ENCODE measurements around the gene KANK4.

The KANK4 gene

DNA sequence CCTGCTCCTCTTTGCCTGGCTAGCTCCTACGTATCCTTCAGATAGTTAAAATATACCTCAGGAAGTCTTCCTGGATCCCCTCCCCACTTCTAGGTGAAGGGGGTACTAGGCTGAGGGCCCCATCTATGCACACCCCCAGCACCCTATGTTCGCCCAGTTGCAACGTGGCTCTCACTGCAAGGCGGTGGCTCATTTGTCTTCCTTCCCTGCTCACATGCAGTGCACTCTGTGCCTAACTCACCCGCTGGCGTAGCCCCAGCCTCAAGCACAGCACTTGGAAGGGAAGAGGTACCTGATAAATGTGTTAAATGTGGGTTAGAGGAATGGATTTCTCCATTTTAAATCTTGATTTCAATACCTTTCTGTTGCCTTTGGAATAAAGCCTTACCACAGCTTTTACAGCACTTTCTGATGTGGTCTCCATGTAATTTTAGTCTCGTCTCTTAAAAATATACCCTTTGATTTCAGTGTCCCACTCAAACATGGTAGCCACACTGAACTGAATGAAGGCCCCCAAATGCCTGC lies 85.2 kb downstream of the KANK4 start:
- TF ChIP-seq CSDC2 (CRISPR knock-in tag; IDR thresholded peaks at IDR 0.05), result no peak
- TF ChIP-seq, protein P1, sequence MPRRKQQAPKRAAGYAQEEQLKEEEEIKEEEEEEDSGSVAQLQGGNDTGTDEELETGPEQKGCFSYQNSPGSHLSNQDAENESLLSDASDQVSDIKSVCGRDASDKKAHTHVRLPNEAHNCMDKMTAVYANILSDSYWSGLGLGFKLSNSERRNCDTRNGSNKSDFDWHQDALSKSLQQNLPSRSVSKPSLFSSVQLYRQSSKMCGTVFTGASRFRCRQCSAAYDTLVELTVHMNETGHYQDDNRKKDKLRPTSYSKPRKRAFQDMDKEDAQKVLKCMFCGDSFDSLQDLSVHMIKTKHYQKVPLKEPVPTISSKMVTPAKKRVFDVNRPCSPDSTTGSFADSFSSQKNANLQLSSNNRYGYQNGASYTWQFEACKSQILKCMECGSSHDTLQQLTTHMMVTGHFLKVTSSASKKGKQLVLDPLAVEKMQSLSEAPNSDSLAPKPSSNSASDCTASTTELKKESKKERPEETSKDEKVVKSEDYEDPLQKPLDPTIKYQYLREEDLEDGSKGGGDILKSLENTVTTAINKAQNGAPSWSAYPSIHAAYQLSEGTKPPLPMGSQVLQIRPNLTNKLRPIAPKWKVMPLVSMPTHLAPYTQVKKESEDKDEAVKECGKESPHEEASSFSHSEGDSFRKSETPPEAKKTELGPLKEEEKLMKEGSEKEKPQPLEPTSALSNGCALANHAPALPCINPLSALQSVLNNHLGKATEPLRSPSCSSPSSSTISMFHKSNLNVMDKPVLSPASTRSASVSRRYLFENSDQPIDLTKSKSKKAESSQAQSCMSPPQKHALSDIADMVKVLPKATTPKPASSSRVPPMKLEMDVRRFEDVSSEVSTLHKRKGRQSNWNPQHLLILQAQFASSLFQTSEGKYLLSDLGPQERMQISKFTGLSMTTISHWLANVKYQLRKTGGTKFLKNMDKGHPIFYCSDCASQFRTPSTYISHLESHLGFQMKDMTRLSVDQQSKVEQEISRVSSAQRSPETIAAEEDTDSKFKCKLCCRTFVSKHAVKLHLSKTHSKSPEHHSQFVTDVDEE (CRISPR knock-in tag; IDR thresholded peaks at IDR 0.05), result no peak
- TF ChIP-seq TOX (CRISPR knock-in tag; IDR thresholded peaks at IDR 0.05; ENCODE audit: borderline replicate concordance), result no peak
- TF ChIP-seq ARNTL (CRISPR knock-in tag; IDR thresholded peaks at IDR 0.05; ENCODE audit: borderline replicate concordance, low read depth), result no peak
- TF ChIP-seq ISL1 (CRISPR knock-in tag; IDR thresholded peaks at IDR 0.05), result no peak
- TF ChIP-seq SNAI2 (CRISPR knock-in tag; IDR thresholded peaks at IDR 0.05), result no peak
- TF ChIP-seq, protein P2, sequence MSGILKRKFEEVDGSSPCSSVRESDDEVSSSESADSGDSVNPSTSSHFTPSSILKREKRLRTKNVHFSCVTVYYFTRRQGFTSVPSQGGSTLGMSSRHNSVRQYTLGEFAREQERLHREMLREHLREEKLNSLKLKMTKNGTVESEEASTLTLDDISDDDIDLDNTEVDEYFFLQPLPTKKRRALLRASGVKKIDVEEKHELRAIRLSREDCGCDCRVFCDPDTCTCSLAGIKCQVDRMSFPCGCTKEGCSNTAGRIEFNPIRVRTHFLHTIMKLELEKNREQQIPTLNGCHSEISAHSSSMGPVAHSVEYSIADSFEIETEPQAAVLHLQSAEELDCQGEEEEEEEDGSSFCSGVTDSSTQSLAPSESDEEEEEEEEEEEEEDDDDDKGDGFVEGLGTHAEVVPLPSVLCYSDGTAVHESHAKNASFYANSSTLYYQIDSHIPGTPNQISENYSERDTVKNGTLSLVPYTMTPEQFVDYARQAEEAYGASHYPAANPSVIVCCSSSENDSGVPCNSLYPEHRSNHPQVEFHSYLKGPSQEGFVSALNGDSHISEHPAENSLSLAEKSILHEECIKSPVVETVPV (CRISPR knock-in tag; IDR thresholded peaks at IDR 0.05), result no peak
- TF ChIP-seq, protein P3, sequence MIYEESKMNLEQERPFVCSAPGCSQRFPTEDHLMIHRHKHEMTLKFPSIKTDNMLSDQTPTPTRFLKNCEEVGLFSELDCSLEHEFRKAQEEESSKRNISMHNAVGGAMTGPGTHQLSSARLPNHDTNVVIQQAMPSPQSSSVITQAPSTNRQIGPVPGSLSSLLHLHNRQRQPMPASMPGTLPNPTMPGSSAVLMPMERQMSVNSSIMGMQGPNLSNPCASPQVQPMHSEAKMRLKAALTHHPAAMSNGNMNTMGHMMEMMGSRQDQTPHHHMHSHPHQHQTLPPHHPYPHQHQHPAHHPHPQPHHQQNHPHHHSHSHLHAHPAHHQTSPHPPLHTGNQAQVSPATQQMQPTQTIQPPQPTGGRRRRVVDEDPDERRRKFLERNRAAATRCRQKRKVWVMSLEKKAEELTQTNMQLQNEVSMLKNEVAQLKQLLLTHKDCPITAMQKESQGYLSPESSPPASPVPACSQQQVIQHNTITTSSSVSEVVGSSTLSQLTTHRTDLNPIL (CRISPR knock-in tag; IDR thresholded peaks at IDR 0.05; ENCODE audit: low read depth), result no peak
- ATAC-seq, result no peak

DNA sequence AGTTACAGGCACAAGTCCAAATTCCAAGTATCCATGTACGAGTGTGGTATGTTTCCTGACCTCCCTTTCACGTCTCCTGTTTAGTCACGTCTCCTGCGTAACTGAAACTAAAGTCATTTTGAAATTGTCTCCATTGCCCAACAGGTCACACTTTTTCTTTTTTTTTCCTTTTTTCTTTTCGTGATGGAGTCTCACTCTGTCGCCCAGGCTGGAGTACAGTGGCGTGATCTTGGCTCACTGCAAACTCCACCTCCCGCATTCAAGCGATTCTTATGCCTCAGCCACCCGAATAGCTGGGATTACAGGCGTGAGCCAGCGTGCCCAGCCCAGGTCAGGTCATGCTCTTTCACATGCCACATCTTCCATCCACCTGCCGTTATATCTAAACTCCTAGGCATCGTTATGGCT lies 86.4 kb downstream of the KANK4 start:
- no peak for ATAC-seq
- TF ChIP-seq ARNTL (CRISPR knock-in tag; IDR thresholded peaks at IDR 0.05; ENCODE audit: borderline replicate concordance, low read depth) (no peak), ZNF8 (CRISPR knock-in tag; IDR thresholded peaks at IDR 0.05) (no peak), CSDC2 (CRISPR knock-in tag; IDR thresholded peaks at IDR 0.05) (no peak), ZC3H10 (CRISPR knock-in tag; IDR thresholded peaks at IDR 0.05) (no peak), RARB (CRISPR knock-in tag; IDR thresholded peaks at IDR 0.05) (no peak), SNAI2 (CRISPR knock-in tag; IDR thresholded peaks at IDR 0.05) (no peak), ZNF565 (CRISPR knock-in tag; conservative IDR thresholded peaks at IDR 0.05; ENCODE audit: low read depth) (no peak), TOX (CRISPR knock-in tag; IDR thresholded peaks at IDR 0.05; ENCODE audit: borderline replicate concordance) (no peak), ESRRG (CRISPR knock-in tag; IDR thresholded peaks at IDR 0.05) (no peak), ZFP30 (CRISPR knock-in tag; IDR thresholded peaks at IDR 0.05) (no peak), ZNF70 (CRISPR knock-in tag; IDR thresholded peaks at IDR 0.05) (no peak), OSR1 (CRISPR knock-in tag; IDR thresholded peaks at IDR 0.05) (no peak), BACH2 (CRISPR knock-in tag; IDR thresholded peaks at IDR 0.05; ENCODE audit: borderline replicate concordance) (no peak)
- TF ChIP-seq, protein P1 (CRISPR knock-in tag; IDR thresholded peaks at IDR 0.05), result no peak
- TF ChIP-seq, protein P3 (CRISPR knock-in tag; IDR thresholded peaks at IDR 0.05; ENCODE audit: low read depth), result no peak
- TF ChIP-seq, protein P2 (CRISPR knock-in tag; IDR thresholded peaks at IDR 0.05), result no peak
- TF ChIP-seq, protein P4, sequence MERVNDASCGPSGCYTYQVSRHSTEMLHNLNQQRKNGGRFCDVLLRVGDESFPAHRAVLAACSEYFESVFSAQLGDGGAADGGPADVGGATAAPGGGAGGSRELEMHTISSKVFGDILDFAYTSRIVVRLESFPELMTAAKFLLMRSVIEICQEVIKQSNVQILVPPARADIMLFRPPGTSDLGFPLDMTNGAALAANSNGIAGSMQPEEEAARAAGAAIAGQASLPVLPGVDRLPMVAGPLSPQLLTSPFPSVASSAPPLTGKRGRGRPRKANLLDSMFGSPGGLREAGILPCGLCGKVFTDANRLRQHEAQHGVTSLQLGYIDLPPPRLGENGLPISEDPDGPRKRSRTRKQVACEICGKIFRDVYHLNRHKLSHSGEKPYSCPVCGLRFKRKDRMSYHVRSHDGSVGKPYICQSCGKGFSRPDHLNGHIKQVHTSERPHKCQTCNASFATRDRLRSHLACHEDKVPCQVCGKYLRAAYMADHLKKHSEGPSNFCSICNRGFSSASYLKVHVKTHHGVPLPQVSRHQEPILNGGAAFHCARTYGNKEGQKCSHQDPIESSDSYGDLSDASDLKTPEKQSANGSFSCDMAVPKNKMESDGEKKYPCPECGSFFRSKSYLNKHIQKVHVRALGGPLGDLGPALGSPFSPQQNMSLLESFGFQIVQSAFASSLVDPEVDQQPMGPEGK (CRISPR knock-in tag; IDR thresholded peaks at IDR 0.05; ENCODE audit: borderline replicate concordance), result no peak
- TF ChIP-seq, protein P5, sequence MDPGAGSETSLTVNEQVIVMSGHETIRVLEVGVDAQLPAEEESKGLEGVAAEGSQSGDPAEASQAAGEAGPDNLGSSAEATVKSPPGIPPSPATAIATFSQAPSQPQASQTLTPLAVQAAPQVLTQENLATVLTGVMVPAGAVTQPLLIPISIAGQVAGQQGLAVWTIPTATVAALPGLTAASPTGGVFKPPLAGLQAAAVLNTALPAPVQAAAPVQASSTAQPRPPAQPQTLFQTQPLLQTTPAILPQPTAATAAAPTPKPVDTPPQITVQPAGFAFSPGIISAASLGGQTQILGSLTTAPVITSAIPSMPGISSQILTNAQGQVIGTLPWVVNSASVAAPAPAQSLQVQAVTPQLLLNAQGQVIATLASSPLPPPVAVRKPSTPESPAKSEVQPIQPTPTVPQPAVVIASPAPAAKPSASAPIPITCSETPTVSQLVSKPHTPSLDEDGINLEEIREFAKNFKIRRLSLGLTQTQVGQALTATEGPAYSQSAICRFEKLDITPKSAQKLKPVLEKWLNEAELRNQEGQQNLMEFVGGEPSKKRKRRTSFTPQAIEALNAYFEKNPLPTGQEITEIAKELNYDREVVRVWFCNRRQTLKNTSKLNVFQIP (CRISPR knock-in tag; IDR thresholded peaks at IDR 0.05; ENCODE audit: borderline replicate concordance, low read depth), result no peak
